Measurements from ENCODE around the gene THRB.

Gene THRB

GRCh38 chr3:24242012-24242698, 252.5 kb downstream of the THRB start:
- TF ChIP-seq CTCF (IDR thresholded peaks at IDR 0.05; ENCODE audit: control insufficient read depth, insufficient read depth, low read depth, low read length, missing control alignments) = no peak
- peak; percentile 58 for DNase-seq (ENCODE audit: low read depth)
- no peak overlapping the region for H3K4me3 ChIP-seq (ENCODE audit: control insufficient read depth, low read depth, low read length)

GRCh38 chr3:24240306-24240705, 254.3 kb downstream of the THRB start:
- H3K4me3 ChIP-seq (ENCODE audit: control insufficient read depth, low read depth, low read length) = no peak overlapping the region
- no peak for DNase-seq (ENCODE audit: low read depth)
- TF ChIP-seq CTCF (IDR thresholded peaks at IDR 0.05; ENCODE audit: control insufficient read depth, insufficient read depth, low read depth, low read length, missing control alignments) = no peak

- no peak overlapping the region for H3K4me3 ChIP-seq (ENCODE audit: control insufficient read depth, low read depth, low read length)
- DNase-seq (ENCODE audit: low read depth) = peak; percentile 94
- peak; percentile 88 for TF ChIP-seq CTCF (IDR thresholded peaks at IDR 0.05; ENCODE audit: control insufficient read depth, insufficient read depth, low read depth, low read length, missing control alignments)
These were observed 256.5 kb downstream of the THRB start for GRCh38 chr3:24237971-24238706.

GRCh38 chr3:24235121-24235520, 259.5 kb downstream of the THRB start:
- TF ChIP-seq CTCF (IDR thresholded peaks at IDR 0.05; ENCODE audit: control insufficient read depth, insufficient read depth, low read depth, low read length, missing control alignments) = no peak
- DNase-seq (ENCODE audit: low read depth) = no peak

GRCh38 chr3:24232784-24233183, 261.9 kb downstream of the THRB start:
- DNase-seq (ENCODE audit: low read depth) = no peak
- no peak for TF ChIP-seq CTCF (IDR thresholded peaks at IDR 0.05; ENCODE audit: control insufficient read depth, insufficient read depth, low read depth, low read length, missing control alignments)
- H3K4me3 ChIP-seq (ENCODE audit: control insufficient read depth, low read depth, low read length) = no peak overlapping the region

More at GRCh38 chr3:24235121-24235520, 259.5 kb downstream of the THRB start:
- H3K4me3 ChIP-seq (ENCODE audit: control insufficient read depth, low read depth, low read length) = no peak overlapping the region

- no peak for TF ChIP-seq CTCF (IDR thresholded peaks at IDR 0.05; ENCODE audit: control insufficient read depth, insufficient read depth, low read depth, low read length, missing control alignments)
- no peak for DNase-seq (ENCODE audit: low read depth)
- H3K4me3 ChIP-seq (ENCODE audit: control insufficient read depth, low read depth, low read length) = no peak overlapping the region
These were observed 265.0 kb downstream of the THRB start for GRCh38 chr3:24229468-24230221.
